HG03432 (cell line): ENCODE measurements around the gene KIFAP3.
"Not testable (repeated sequence)": the region's sequence is repeated elsewhere in the genome, so short reads cannot be mapped to it uniquely, and the experiment has no call there.

Source experiments
- ATAC-seq: cut with Tn5 transposase; IDR thresholded peaks from one replicate; pipeline ENCODE4 v1.9.1; 2021; ENCODE audit warnings: mild to moderate bottlenecking, moderate library complexity; ENCODE audit not compliant: unreplicated experiment

Gene KIFAP3

DNA sequence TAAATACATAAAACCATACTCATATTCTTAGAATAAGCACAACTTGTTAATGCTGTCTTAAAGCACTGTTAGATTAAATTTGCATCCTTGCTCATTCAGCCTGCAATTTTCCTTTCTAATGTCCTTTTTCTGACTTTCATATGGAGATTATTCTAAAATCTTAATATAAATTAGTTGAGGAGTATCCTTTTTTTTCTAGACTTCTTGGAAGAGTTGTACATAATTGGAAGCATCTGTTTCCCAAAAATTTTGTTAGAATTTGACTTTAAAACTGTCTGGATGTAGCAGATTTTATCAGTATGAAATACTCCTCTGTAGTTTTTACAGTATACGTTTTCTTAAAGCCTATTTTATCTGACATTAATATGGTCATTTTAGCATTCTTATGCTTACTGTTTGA is 9.7 kb downstream of the KIFAP3 start:
- no peak for ATAC-seq

DNA sequence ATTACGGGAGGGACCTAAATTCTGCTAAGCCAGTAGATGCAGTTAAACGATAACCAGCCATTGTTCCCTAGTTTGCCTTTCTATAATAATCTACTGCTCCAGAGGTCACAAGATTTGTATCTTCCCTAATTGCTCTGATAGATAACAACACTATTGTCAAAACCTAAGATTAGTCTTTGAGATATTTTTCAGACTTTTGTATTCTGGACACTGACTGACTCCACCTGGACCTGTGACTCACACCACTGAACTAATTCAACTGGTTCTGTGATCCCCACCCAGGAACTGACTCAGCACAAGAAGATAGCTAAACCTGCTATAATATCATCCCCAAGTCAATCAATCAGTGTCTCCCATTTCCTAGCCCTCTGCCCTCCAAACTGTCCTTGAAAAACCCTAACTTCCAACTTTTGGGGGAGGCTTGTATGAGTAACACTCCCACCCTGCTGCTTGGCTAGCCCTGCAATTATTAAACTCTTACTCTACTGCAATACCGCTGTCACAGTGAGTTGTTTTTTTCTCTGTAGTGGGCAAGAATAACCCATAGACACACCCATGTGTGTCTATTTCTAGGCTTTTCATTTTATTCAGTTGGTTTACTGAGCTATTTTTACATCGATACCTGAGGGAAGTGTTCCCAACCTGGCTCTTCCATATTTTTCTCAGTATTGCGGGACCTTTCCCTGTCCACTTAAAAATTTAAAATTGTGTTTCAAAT is 11.2 kb downstream of the KIFAP3 start:
- no peak for ATAC-seq

DNA sequence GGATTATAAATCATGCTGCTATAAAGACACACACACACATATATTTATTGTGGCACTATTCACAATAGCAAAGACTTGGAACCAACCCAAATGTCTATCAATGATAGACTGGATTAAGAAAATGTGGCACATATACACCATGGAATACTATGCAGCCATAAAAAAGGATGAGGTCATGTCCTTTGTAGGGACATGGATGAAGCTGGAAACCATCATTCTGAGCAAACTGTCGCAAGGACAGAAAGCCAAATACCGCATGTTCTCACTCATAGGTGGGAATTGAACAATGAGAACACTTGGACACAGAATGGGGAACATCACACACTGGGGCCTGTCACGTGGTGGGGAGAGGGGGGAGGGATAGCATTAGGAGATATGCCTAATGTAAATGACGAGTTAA is 12.8 kb downstream of the KIFAP3 start:
- not testable (repeated sequence) for ATAC-seq

DNA sequence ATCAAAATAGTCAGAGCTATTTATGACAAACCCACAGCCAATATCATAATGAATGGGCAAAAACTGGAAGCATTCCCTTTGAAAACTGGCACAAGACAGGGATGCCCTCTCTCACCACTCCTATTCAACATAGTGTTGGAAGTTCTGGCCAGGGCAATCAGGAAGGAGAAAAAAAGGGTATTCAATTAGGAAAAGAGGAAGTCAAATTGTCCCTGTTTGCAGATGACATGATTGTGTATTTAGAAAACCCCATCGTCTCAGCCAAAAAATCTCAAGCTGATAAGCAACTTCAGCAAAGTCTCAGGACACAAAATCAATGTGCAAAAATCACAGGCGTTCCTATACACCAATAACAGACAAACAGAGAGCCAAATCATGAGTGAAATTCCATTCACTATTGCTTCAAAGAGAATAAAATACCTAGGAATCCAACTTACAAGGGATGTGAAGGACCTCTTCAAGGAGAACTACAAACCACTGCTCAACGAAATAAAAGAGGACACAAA is 14.4 kb downstream of the KIFAP3 start:
- ATAC-seq, result not testable (repeated sequence)

DNA sequence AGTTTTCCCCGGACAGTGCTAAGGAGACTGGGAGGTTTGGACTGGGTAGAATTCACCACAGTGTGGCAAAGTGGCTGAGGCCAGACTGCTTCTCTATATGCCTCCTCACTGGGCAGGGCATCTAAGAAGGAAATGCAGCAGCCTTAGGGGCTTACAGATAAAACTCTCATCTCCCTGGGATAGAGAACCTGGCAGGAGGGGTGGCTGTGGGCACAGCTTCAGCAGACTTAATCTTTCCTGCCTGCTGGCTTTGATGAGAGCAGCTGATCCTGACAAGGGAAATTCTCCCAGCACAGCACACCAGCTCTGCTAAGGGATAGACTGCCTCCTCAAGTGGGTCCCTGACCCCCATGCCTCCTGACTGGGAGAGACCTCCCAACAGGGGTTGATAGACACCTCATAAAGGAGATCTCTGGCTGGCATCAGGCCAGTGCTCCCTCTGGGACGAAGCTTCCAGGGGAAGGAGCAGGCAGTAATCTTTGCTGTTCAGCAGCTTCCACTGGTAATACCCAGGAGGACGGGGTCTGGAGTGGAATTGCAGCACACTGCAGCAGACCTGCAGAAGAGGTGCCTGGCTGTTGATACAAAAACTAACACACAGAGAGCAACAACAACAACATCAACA is 25.2 kb downstream of the KIFAP3 start:
- no peak for ATAC-seq

DNA sequence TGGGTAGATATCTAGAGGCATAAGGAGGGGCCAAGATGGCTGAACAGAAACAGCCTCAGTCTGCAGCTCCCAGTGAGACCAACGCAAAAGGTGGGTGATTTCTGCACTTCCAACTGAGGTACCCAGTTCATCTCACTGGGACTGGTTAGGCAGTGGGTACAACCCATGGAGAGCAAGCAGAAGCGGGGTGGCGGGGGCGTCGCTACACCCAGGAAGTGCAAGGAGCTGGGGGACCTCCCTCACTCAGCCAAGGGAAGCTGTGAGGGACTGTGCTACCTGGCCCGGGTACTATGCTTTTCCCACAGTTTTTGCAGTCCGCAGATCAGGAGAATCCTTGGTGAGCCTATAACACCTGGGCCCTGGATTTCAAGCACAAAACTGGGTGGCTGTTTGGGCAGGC is 26.0 kb downstream of the KIFAP3 start:
- ATAC-seq, result no peak

DNA sequence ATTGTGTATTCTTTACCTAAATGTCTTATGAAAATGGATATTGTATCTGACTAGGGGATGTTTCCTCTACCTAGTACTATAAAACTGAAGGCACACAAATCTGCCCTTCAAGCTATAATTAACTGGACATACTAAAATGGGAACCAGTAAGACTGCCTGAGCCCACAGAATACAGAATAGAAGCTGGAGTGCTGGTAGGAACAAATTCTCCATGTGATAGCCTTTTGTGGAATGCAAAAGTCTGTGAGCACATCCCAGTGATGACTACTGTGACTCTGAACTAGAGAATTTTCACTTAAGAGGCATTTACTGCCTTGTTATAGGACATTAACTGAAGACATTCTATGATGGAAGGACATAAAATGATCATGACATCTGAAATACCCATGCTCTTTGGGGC is 30.3 kb downstream of the KIFAP3 start:
- ATAC-seq, result no peak

DNA sequence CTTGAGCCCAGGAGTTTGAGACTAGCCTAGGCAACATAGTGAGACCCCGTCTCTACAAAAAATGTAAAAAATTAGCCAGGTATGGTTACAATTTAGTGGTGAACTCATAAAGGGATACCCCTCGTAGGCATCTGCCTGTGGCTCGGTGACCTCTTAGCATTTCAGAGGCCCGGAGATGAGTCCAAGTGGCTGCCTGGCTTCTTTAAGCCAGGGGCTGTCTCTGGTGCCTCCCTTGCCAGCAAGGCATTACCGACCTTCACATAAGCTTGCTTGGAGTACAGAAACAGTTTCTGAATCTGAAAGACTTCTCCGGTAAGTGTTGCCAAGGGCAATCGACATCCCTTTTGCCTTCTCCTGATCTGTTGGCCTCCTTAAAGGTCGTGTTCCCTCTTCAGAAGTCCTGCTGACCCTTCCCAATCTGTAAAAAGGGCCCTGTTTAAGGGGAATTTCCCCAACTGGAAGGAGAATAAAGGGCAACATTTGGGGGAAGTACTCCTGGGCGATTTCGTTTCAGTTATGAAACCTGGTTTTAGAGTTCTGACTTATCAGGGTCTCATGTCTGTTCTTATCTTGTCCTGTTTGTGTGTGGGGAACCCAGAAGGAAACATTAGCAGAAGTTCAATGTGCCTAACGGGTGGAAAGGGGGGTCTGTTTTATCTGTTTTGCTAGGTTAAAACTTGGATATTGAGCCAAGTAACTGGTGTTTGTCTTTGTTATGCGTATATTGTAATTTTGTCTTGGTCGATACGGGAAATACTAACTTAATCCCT is 32.9 kb downstream of the KIFAP3 start:
- no peak for ATAC-seq

DNA sequence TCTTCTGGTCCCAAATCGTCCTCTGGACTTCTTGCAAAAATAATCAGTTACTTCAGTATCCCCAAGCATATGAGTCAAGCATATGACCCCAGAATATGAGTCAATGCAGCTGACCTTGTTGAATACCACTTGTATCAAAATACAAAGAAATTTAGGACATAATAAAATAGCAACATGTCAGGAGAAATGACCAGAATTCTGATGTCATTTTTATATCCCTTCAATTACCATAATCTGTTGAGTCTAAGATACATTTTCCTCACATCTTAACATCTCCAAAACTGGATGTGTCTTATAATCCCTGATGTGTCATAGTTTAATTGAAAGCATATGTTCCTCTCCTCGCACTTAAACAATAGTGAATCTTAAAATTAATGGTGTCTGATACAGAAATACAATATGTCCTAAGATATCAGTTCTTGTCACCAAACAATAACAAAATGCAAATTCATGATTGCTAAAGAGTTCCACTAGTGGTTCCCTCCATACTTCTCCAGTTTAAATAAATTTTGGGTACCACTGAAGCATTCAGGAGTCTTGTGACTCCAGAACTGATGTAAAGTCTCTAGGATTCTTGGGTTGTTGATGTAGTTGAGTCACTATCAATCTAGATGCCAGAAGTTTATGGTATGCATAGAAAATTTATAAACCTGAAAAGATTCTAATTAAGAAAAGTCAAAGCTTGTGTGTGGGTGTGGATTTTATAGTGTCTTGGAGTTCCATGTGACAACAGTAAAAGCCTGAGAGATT is 41.8 kb downstream of the KIFAP3 start:
- ATAC-seq, result no peak

DNA sequence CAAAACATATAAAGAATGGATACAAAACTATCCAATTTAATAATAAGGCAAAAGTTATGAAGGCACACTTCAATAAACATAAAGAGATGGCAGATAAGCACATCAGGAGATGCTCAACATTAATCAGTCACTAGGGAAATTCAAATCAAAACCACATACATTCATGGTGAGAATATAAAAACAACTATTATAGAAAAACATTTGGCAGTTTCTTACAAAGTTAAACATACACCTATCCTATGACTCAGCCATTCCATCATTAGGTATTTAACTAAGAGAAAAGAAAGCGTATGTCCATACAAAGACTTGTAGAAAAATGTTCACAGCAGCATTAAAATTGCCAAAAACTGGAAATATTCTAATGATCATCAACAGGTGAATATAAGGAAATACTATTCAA is 44.3 kb downstream of the KIFAP3 start:
- ATAC-seq, result no peak

DNA sequence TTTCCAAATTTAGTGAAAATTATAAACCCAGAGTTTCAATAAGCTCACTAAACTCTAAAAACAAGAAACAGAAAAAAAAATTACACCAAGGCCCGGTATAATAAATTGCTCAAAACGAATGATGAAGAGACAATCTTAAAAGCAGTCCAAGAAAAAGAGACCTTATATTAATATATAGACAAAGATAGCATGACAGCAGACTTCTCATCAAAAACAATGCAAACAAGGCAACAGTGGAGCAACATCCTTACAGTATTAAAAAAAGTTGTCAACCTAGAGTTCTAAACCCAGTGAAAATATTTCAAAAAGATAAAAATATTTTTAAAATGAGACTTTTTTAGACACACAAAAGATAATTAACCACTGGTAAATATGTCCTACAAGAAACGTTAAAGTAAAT is 46.7 kb downstream of the KIFAP3 start:
- no peak for ATAC-seq

DNA sequence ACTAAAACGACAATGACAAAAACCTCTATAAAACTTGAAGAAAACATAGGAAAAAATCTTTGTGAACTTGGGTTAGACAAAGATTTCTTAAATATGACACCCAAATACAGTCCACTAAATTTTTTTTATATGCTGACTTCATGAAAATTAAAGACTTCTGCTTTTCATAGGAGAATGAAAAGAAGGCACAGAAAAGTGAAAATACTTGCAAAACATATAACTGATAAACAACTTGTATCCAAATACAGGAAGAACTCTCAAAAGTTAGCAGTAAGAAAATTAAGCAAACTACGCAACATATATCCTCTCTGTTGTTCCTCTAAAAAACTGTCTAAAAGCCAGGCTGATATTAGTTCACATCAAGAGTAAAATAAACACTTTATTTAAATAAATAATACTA is 53.6 kb downstream of the KIFAP3 start:
- ATAC-seq, result no peak

DNA sequence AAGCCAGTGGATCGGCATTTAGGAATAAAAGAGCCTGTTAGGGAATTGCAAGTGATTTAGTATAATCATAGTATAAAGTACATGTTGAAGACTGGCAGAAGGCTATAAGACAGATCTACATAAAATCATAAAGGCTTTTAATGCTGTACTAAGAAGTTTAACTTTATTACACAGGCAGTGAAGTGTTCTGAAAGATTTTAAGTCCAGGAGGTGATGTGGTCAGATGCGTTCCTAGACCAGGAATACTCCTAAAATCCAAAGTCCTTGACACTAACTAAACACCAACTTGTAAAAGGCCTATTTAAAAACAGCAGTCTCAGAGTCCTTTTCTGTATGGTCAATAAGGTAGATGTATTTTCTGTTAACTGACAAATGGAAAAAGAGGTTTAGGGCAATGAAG is 57.0 kb downstream of the KIFAP3 start:
- ATAC-seq, result no peak

DNA sequence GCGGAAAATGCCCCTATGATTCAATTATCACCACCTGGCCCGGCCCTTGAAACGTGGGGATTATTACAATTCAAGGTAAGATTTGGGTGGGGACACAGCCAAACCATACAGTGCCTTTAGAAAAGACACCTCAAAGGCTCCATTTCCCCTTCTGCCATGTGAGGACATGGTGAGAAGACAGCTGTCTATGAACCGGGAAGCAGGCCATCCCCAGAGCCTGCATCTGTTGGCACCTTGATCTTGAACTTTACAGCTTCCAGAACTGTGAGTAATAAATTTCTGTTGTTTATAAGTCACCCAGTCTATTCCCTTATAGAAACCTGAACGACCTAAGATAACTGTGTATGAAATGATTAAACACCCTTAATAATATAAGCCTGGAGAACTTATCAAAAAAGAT is 61.6 kb downstream of the KIFAP3 start:
- ATAC-seq, result no peak

DNA sequence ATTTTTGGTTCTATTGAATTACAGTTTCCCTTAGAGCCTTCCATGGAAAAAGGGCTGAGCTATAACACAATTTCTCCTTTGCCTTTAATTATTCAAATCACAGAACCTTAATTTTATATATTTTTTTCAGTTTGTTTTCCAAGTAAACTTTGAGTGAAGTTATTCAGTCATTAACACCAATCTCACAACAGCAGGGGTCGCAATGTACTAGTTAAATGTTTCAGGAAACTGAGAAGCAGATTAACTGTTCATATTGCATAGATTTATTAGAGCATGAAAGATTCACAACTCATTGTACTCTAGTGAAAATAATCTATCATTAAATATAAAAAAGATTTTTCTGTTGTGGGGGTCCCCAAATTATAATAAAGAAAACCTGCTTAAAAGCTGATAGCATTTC is 64.1 kb downstream of the KIFAP3 start:
- ATAC-seq, result no peak

DNA sequence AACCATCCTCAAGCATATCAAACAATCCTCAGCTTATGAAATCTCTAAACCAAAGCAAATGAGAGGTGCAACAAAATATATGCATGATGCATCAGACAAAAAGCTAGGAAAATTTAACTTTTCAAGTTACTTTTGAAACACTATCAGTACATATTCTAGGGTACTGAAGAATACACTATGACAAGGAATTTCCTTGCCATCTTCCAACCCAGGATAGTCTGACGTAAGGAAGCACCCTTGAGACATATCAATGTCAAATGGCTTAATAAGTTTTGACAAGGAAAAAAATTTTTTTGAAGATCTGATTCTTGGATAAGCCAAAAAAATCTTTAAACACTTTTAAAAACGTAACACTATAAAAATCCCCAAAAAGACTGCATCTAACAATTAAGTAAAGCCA is 64.9 kb downstream of the KIFAP3 start:
- no peak for ATAC-seq

DNA sequence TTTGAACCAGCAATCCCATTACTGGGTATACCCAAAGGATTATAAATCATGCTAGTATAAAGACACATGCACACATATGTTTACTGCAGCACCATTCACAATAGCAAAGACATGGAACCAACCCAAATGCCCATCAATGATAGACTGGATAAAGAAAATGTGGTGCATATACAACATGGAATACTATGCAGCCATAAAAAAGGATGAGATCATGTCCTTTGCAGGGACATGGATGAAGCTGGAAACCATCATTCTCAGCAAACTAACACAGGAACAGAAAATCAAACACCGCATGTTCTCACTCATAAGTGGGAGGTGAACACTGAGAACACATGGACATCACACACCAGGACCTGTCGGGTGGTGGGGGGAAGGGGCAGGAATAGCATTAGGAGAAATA is 65.8 kb downstream of the KIFAP3 start:
- ATAC-seq, result not testable (repeated sequence)

DNA sequence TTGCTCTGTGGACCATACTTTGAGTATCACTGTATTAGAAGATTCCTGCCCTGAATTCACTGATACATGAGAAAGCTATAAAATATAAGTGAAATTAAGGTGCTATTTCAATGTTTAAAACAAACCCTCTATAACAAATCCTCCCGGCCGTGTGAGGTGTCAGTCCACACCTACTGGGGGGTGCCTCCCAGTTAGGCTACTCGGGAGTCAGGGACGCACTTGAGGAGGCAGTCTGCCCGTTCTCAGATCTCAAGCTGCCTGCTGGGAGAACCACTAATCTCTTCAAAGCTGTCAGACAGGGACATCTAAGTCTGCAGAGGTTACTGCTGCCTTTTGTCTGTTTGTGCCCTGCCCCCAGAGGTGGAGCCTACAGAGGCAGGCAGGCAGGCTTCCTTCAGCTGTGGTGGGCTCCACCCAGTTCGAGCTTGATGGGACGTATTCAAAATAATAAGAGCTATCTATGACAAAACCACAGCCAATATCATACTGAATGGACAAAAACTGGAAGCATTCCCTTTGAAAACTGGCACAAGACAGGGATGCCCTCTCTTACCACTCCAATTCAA is 71.1 kb downstream of the KIFAP3 start:
- not testable (repeated sequence) for ATAC-seq

DNA sequence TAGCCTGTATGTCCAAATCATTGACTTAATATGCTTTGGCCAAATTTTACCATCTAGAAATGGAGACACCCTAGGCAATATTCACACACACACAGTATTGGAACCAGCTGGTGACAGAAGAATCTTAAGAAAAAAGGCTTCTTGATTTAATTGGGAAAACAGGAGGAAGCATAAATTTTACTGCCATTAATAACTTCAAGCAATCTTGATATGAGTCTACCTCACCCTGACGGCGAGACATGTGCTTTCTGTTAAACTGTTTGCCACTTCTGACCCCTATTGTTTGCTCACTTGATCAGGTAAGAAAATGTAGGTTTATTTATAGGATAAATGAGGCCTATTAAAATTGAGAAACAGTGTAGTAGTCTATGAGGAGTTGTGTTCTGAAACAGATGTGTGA is 73.2 kb downstream of the KIFAP3 start:
- no peak for ATAC-seq

DNA sequence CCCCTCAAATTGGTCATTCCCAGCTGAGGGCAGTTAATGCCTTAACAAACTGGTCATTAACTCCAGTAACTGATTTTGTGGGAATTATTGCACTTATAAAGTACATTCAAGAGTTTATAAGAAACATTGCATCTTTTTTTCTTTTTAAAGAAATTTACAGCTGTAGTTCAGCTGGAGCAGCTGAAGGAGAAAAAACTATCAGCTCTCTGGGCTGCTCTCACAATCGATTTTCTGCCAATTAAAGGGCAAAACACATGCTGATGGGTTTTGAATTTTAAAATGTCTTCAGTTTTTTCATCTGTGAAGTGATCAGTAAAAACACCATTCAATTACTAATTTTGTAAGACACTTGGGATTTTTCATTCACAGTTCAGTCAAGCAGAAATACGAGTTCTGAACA is 74.7 kb downstream of the KIFAP3 start:
- no peak for ATAC-seq

DNA sequence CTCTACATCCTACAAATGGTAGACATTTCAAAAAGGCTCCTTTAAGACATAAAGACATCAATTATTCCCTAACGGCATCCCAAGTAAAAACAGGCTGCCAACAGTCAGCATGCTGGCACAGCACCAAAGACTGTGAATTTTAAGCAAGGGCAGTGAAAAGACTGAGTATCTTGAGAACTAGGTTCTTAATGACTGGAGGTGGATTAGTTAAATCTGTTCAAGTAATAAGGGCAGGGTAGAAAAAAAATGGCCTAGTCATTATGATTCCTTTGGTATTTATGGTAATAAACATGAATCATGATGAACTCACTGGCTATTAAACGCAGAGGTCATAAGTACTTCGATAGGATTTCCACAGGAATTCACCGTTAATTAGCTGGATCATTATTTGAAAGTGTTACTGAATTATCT is 75.2 kb downstream of the KIFAP3 start:
- no peak for ATAC-seq
